IPS-11a (cell line): ENCODE data around the gene NCBP1.
"Not testable (repeated sequence)": the region's sequence is repeated elsewhere in the genome, so short reads cannot be mapped to it uniquely, and the experiment has no call there.

Source experiments
- H3K4me3 ChIP-seq: one replicate; pipeline ENCODE4 v1.5.1; 2013; ENCODE audit warnings: low read depth, low read length, control low read depth

Gene NCBP1

GRCh38 chr9:97632985-97633858, at the start of gene NCBP1, which contains the start of gene TSTD2:
Gene NCBP1, plus strand, starts transcription at chr9:97633821. Its CDS starts 61 bp downstream, at chr9:97633882.
Gene TSTD2, minus strand, starts transcription at chr9:97633368. Its CDS starts 5,806 bp downstream, at chr9:97627562.
- peak within 1 kb of the TSS; percentile 96 for H3K4me3 ChIP-seq

- H3K4me3 ChIP-seq = not testable (repeated sequence)
These were observed 48.8 kb upstream of the NCBP1 start for GRCh38 chr9:97584778-97585177.

- H3K4me3 ChIP-seq = not testable (repeated sequence)
These were observed 46.7 kb upstream of the NCBP1 start for GRCh38 chr9:97586909-97587308.

- H3K4me3 ChIP-seq = no peak overlapping the region
These were observed 42.1 kb upstream of the NCBP1 start for GRCh38 chr9:97591535-97591934.

GRCh38 chr9:97592126-97592525, 41.5 kb upstream of the NCBP1 start:
- H3K4me3 ChIP-seq = no peak overlapping the region

GRCh38 chr9:97593960-97594359, 39.7 kb upstream of the NCBP1 start:
- H3K4me3 ChIP-seq = no peak overlapping the region

- H3K4me3 ChIP-seq = no peak overlapping the region
These were observed 39.2 kb upstream of the NCBP1 start for GRCh38 chr9:97594381-97594921.

- H3K4me3 ChIP-seq = no peak overlapping the region
These were observed 36.7 kb upstream of the NCBP1 start for GRCh38 chr9:97596906-97597305.

- no peak overlapping the region for H3K4me3 ChIP-seq
These were observed 34.9 kb upstream of the NCBP1 start for GRCh38 chr9:97598461-97599288.

GRCh38 chr9:97599314-97599846, 34.2 kb upstream of the NCBP1 start:
- H3K4me3 ChIP-seq = no peak overlapping the region

GRCh38 chr9:97600531-97601227, 32.9 kb upstream of the NCBP1 start:
- no peak overlapping the region for H3K4me3 ChIP-seq

- no peak overlapping the region for H3K4me3 ChIP-seq
These were observed 32.3 kb upstream of the NCBP1 start for GRCh38 chr9:97601228-97601898.

- no peak overlapping the region for H3K4me3 ChIP-seq
These were observed 31.2 kb upstream of the NCBP1 start for GRCh38 chr9:97602430-97602829.

GRCh38 chr9:97604901-97605645, 28.5 kb upstream of the NCBP1 start:
- H3K4me3 ChIP-seq = no peak overlapping the region

- H3K4me3 ChIP-seq = no peak overlapping the region
These were observed 18.1 kb upstream of the NCBP1 start for GRCh38 chr9:97615439-97616072.

GRCh38 chr9:97617939-97618416, 15.6 kb upstream of the NCBP1 start:
- H3K4me3 ChIP-seq = no peak overlapping the region

GRCh38 chr9:97620063-97620462, 13.6 kb upstream of the NCBP1 start:
- H3K4me3 ChIP-seq = not testable (repeated sequence)

GRCh38 chr9:97622483-97622882, 11.1 kb upstream of the NCBP1 start:
- H3K4me3 ChIP-seq = not testable (repeated sequence)

- no peak overlapping the region for H3K4me3 ChIP-seq
These were observed 9.7 kb upstream of the NCBP1 start for GRCh38 chr9:97623946-97624345.
